ENCODE results near the gene TRAPPC8.
"Not testable (repeated sequence)": the region's sequence is repeated elsewhere in the genome, so short reads cannot be mapped to it uniquely, and the experiment has no call there.

Gene TRAPPC8

GRCh38 chr18:31857526-31858106 is 85.3 kb downstream of the TRAPPC8 start:
- DNase-seq (ENCODE audit: low spot score) = no peak

GRCh38 chr18:31850844-31851243 is 92.1 kb downstream of the TRAPPC8 start:
- no peak for DNase-seq (ENCODE audit: low spot score)

GRCh38 chr18:31840499-31840898 is 102.4 kb downstream of the TRAPPC8 start:
- no peak for DNase-seq (ENCODE audit: low spot score)

GRCh38 chr18:31837879-31838278 is 105.0 kb downstream of the TRAPPC8 start:
- DNase-seq (ENCODE audit: low spot score) = no peak

- DNase-seq (ENCODE audit: low spot score) = no peak
Observed at GRCh38 chr18:31835528-31836133, 107.3 kb downstream of the TRAPPC8 start.

- no peak for DNase-seq (ENCODE audit: low spot score)
Observed at GRCh38 chr18:31831903-31832302, 111.0 kb downstream of the TRAPPC8 start.

- no peak for DNase-seq (ENCODE audit: low spot score)
Observed at GRCh38 chr18:31830686-31831085, 112.2 kb downstream of the TRAPPC8 start.

- DNase-seq (ENCODE audit: low spot score) = no peak
Observed at GRCh38 chr18:31828613-31829012, 114.3 kb downstream of the TRAPPC8 start.

GRCh38 chr18:31826673-31827325 is 116.1 kb downstream of the TRAPPC8 start:
- DNase-seq (ENCODE audit: low spot score) = not testable (repeated sequence)

GRCh38 chr18:31825772-31826171 is 117.2 kb downstream of the TRAPPC8 start:
- DNase-seq (ENCODE audit: low spot score) = no peak

GRCh38 chr18:31821545-31822171 is 121.3 kb downstream of the TRAPPC8 start:
- DNase-seq (ENCODE audit: low spot score) = no peak

GRCh38 chr18:31819925-31820229 is 123.1 kb downstream of the TRAPPC8 start:
- DNase-seq (ENCODE audit: low spot score) = no peak

- peak; percentile 46 for DNase-seq (ENCODE audit: low spot score)
Observed at GRCh38 chr18:31819106-31819924, 123.6 kb downstream of the TRAPPC8 start.

- DNase-seq (ENCODE audit: low spot score) = no peak
Observed at GRCh38 chr18:31814132-31814531, 128.8 kb downstream of the TRAPPC8 start.

- DNase-seq (ENCODE audit: low spot score) = not testable (repeated sequence)
Observed at GRCh38 chr18:31810336-31811130, 132.4 kb downstream of the TRAPPC8 start.

GRCh38 chr18:31809049-31809448 is 133.9 kb downstream of the TRAPPC8 start:
- DNase-seq (ENCODE audit: low spot score) = not testable (repeated sequence)

GRCh38 chr18:31801078-31801477 is 141.8 kb downstream of the TRAPPC8 start:
- no peak for DNase-seq (ENCODE audit: low spot score)

GRCh38 chr18:31799257-31799656 is 143.7 kb downstream of the TRAPPC8 start:
- DNase-seq (ENCODE audit: low spot score) = not testable (repeated sequence)

- no peak for DNase-seq (ENCODE audit: low spot score)
Observed at GRCh38 chr18:31798399-31798798, 144.5 kb downstream of the TRAPPC8 start.

- no peak for DNase-seq (ENCODE audit: low spot score)
Observed at GRCh38 chr18:31795747-31796146, 147.2 kb downstream of the TRAPPC8 start.

- no peak for DNase-seq (ENCODE audit: low spot score)
Observed at GRCh38 chr18:31793531-31793930, 149.4 kb downstream of the TRAPPC8 start.

GRCh38 chr18:31792580-31792911 is 150.4 kb downstream of the TRAPPC8 start:
- DNase-seq (ENCODE audit: low spot score) = no peak
